Neural cell (in vitro differentiated cells): Measurements from ENCODE around the gene HRK.

Experiments used
- EP300 ChIP-seq: fragments of 450-650 bp; conservative IDR thresholded peaks from 2 replicates; pipeline ENCODE4 v1.6.1; 2014; ENCODE audit warnings: antibody characterized with exemption, mild to moderate bottlenecking, moderate library complexity; ENCODE audit not compliant: poor library complexity, severe bottlenecking
- EZH2 ChIP-seq: fragments of 200-600, 300-800 bp; shearing (Covaris generic), sonication (generic); IDR thresholded peaks from 2 replicates; pipeline ENCODE4 v1.6.1; 2014; ENCODE audit warnings: antibody characterized with exemption, low read length, borderline replicate concordance, mild to moderate bottlenecking; ENCODE audit not compliant: insufficient read depth, poor library complexity, severe bottlenecking
- POLR2AphosphoS5 ChIP-seq: IDR thresholded peaks from 2 replicates; pipeline ENCODE4 v1.6.1; 2012
- TF ChIP-seq, protein P1 (sequence below): fragments of 450-650 bp; IDR thresholded peaks from 2 replicates; pipeline ENCODE4 v1.5.1; 2014; ENCODE audit warnings: antibody characterized with exemption, mild to moderate bottlenecking, moderate library complexity; ENCODE audit not compliant: poor library complexity, severe bottlenecking
- TF ChIP-seq, protein P2 (sequence below): IDR thresholded peaks from 2 replicates; pipeline ENCODE4 v1.6.1; 2012; ENCODE audit warnings: borderline replicate concordance

DNA sequence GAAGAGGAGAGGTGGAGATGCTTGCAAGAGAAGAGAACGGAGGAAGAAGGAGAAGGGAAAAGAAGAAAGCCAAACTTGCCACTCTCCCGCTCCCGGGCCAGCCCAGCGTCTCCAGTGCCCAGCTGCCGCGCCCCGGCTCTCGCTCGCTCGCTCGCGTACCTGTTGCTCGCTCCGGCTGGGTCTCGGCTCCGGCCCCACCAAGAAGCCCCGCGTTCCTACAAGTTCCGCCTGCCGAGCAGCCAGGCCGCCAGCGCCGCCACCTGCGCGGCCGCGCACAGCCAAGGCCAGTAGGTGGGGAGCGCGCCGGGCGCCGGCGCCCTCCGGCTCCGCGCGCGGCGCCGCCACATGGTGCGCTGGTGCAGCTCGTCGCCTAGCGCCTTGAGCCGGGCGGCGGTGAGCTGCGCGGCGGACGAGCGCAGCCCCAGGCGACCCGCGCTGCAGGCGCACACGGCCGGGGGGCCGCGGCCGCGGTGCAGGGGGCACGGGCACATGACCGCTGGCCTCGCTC, 370 bp downstream of the HRK start:
- TF ChIP-seq, protein P1, sequence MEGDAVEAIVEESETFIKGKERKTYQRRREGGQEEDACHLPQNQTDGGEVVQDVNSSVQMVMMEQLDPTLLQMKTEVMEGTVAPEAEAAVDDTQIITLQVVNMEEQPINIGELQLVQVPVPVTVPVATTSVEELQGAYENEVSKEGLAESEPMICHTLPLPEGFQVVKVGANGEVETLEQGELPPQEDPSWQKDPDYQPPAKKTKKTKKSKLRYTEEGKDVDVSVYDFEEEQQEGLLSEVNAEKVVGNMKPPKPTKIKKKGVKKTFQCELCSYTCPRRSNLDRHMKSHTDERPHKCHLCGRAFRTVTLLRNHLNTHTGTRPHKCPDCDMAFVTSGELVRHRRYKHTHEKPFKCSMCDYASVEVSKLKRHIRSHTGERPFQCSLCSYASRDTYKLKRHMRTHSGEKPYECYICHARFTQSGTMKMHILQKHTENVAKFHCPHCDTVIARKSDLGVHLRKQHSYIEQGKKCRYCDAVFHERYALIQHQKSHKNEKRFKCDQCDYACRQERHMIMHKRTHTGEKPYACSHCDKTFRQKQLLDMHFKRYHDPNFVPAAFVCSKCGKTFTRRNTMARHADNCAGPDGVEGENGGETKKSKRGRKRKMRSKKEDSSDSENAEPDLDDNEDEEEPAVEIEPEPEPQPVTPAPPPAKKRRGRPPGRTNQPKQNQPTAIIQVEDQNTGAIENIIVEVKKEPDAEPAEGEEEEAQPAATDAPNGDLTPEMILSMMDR = peak; percentile 63
- TF ChIP-seq, protein P2, sequence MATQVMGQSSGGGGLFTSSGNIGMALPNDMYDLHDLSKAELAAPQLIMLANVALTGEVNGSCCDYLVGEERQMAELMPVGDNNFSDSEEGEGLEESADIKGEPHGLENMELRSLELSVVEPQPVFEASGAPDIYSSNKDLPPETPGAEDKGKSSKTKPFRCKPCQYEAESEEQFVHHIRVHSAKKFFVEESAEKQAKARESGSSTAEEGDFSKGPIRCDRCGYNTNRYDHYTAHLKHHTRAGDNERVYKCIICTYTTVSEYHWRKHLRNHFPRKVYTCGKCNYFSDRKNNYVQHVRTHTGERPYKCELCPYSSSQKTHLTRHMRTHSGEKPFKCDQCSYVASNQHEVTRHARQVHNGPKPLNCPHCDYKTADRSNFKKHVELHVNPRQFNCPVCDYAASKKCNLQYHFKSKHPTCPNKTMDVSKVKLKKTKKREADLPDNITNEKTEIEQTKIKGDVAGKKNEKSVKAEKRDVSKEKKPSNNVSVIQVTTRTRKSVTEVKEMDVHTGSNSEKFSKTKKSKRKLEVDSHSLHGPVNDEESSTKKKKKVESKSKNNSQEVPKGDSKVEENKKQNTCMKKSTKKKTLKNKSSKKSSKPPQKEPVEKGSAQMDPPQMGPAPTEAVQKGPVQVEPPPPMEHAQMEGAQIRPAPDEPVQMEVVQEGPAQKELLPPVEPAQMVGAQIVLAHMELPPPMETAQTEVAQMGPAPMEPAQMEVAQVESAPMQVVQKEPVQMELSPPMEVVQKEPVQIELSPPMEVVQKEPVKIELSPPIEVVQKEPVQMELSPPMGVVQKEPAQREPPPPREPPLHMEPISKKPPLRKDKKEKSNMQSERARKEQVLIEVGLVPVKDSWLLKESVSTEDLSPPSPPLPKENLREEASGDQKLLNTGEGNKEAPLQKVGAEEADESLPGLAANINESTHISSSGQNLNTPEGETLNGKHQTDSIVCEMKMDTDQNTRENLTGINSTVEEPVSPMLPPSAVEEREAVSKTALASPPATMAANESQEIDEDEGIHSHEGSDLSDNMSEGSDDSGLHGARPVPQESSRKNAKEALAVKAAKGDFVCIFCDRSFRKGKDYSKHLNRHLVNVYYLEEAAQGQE = no peak
- TF ChIP-seq EZH2 (no peak), EP300 (no peak), POLR2AphosphoS5 (peak; percentile 6)
